ENCODE measurements around the gene MAPK4.

The MAPK4 gene

DNA sequence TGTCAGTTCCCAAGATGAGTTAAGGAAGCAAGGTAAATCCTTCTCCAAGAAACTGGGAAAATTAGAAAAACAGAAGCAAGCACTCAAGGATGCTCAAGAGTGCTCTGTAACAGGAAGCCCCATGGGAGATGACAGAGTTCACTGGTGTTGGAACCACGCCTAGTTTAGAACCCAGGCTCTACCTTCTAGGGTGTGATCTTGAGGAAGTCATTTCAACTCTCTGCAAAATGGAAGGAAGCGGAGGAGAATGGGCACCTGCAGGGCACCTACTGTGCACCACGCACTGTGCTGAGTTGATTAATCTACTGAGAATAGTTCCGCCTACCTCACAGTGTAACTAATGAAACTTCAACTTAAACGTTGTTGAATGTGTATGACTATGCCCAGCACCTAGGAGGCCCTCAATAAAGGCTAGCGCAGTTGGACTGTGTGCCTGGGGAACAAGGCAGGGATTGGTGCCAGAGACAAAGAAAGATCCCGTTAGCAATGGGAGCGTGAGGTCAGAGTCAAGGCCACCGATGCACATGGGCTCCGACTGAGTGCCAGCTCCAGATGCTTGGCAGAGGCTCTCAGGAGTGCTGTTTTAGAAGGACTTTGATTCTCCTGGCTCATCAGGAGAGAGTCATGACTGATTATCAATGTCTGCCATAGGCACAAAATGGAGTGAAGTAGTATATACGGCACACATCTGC is 93.7 kb downstream of the MAPK4 start:
- DNase-seq (ENCODE audit: low spot score), result no peak

DNA sequence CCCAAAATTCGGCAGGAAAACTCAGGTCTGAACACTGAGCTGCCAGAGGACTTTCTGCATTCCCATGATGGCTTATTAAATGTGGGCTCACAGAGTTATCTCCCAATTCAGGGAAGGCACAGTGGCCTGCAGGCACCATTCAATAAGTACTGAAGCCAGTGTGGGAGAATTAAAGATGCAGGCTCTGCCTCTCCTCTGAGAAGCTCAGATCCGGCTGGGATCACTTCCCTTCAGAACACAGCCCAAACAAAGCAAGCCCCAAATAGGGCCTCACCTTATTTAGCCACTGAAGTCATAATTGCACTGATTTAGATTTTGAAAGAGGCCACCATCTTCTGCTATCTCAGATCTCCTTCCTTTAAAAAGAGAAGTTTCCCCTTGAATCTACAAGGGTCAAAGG is 94.3 kb downstream of the MAPK4 start:
- no peak for DNase-seq (ENCODE audit: low spot score)

DNA sequence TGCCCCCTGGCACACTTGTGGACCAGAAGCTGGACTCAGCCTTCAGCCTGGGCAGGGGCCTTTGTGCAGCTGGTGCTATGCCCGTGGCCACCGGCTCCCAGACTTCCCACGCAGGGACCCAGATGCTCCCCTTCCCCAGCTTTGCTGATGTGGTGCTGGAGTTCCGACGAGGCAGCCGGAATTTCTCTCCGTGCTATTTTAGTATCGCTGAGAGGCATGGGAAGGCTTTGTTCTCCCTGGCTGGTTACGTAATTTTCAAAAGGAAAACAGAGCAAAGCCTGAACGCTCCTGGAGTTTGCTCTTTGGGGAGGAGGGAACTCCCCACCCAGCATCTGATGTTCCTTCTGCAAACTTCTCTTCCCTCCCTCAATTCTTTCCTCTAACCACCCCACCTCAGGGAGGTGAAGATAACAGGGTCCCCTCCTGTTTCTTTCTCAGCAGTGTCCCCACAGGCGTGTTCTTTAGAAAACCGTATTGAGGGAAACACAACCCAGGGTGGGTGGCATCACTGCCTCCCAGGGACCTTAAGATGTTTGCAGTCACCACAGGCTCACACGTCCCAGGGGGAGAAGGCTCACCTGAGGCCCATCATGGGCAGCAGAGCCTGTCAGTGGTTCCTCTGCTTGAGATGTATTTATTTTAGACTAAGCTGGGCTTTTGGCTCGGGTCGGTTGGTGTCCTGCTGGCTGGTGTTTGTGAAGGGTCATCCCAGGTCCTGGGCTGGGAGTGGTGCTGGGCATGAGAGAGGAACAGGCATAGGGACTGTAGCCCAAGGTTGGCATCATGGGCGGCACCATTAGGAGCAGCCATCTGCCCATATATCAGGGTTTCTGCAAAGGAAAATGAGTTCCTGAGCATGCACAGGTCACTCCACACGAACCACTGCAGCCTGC is 95.0 kb downstream of the MAPK4 start:
- DNase-seq (ENCODE audit: low spot score), result no peak

DNA sequence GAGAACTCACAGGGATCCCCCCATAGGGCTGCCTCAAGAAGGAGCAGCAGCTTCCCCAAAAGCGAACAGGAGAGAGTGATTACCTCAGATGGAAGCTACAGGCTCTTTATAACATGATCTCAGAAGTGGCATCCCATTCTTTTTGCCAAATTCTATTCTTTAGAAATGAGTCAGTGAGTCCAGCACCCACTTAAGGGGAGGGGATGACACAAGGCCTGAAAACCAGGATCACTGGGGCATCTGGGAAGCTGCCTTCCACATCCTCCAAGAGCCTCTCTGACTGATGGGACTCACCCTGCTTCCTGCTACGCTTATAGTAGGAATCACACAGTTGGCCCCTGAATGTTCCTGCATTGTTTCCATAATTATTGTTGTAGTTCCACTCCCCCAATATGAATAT is 96.5 kb downstream of the MAPK4 start:
- no peak for DNase-seq (ENCODE audit: low spot score)

DNA sequence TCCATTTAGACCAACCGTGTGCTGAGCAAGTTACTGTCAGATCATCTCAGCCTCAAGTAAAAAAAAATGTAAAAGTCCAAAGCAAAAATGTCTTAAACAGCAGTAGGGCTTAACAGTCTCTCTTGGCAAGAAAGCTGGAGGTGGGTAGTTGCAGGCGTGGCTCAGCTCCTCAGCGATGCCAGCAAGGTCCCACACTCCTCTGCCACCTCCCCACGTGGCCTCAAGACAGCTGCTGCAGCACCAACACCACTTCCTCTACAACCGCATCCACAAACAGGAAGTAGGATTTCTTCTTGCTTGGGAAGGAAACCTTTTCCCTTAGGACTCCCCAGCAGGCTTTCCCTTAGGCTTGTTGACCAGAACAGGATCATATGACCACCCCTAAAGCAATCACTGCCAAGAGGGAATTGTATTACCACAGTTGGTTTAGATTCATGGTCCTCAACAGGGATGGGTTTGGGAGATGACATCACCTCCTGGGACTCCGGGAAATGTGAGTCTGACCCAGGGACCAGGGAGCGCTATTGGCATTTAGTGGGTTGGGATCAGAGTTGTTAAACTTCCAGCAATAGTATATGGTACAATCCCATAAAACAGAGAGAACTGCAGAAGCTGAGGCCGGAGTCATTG is 97.1 kb downstream of the MAPK4 start:
- no peak for DNase-seq (ENCODE audit: low spot score)

DNA sequence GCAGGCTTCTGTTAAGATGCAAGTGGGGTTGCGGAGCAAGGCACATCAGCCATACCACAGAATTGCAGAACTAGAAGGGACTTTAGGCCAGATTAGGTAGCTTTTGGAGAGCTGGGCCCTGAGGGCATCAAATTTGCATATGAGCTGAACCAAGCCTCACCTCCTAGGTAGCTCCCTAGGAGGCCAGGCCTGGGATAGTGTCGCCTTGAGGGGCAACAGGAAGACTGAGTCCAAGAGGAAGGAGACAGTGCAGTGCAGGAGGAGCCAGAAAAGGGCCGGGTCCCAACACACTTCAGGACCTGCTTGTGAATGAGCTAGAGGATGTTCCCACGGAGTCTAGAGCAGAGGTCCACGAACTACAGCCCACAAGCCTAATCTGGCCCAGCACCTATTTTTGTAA is 98.7 kb downstream of the MAPK4 start:
- no peak for DNase-seq (ENCODE audit: low spot score)

DNA sequence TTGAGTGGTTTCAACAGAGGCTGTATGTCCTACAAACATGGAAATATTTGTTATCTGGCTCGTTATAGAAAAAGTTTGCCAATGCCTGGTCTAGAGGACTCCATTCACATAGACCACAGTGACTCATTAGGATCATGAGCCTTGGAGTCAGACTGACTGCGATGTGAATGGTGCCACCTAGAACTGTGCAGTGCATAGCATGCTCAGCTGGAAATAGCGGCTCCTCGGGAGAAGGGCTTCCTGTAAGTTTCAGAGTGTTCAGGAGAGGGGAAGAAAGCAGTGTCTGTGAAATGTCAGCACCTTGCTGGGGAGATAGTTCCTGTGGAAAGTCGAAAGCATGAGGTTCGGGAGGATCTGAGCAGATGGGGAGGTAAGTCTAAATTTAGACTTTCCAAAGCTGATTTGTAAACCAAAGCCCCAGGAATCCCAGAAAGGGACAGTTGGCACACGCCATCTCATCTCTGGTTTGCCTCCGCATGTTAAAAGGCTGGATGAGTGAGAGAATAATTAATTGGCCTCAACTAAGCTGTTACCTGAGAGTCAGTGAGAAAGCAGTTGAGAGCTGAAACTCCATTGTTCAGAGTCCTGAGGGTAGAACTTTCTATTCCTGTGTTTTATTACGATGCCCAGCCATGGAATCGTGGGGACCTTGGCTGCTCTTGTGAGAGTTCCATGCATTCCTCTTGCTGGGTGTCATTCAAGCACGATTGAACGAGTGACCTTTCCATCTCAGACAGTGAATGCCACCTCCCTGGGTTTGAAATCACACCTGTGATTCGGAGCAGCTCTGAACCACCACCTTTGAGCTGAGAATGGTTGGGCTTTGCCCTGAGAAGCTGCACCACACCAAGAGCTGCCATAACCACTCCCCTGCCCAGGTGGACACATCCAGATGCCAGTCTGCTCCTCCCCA is 99.5 kb downstream of the MAPK4 start:
- DNase-seq (ENCODE audit: low spot score), result no peak

DNA sequence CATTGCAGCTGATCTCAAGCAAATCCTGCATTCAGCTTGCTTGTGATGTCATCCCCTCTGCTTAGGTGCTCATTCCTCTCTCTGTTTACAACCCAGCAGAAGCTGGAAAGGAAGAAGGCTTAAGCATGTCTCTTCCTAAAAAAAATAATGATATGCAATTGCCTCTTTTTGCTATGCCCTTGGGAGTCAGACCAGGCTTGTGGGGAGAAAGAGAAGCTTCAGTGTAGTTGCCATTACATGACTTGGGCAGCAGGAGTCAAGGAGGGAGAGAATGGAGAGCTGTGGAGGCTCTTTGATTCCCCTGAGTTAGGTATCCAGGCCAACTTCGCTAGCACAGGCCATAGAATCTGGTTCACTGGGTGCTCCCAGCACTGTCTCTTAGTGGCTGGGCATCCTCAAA is 101.1 kb downstream of the MAPK4 start:
- no peak for DNase-seq (ENCODE audit: low spot score)

DNA sequence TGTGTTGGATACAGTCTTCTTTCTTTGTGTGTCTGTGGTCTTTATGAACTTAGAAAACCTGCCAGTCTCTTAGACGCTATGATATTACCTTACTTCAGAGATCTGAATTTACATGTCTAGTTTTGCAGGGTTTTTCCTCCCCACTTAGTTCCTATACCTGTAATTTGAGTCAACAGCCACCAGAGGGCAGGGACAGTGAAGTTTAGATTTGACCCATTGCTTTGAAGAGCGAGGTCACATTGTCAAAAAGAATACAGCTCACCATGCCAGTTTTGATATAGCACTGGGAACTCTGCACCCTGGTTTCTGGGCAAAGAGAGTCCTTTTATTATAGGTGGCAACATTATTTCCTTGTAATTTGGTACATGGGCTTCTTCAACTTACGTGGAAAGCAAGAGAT is 102.3 kb downstream of the MAPK4 start:
- DNase-seq (ENCODE audit: low spot score), result peak; percentile 40

DNA sequence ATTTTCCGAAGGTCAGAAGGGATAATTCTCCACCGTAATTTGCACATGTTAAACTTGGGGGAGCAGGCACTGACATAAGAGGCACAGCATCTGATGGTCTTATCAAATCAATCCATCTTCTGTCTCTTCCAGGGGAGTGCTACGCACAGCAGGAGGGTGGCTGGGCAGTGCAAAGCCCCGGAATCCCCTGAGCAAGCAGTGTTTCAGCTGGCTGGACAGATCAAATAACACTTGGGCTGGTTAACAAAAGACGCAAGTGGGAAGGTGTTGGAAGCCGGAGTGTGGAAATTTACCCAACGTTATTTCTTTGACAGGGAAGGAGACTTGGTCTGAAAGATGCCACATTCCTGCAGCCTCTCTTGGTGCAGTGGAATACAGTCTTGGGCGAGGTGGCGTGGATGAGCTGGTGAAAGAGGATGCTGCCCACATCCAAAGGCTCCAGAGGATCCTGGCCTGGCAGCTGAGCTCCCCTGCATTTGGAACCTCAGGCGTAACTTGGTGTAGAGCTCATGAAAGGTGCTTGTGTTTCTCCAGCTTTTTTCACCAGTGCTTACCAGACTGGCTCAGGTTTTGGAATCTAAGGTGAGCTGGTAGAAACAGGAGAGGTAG is 103.0 kb downstream of the MAPK4 start:
- DNase-seq (ENCODE audit: low spot score), result no peak

DNA sequence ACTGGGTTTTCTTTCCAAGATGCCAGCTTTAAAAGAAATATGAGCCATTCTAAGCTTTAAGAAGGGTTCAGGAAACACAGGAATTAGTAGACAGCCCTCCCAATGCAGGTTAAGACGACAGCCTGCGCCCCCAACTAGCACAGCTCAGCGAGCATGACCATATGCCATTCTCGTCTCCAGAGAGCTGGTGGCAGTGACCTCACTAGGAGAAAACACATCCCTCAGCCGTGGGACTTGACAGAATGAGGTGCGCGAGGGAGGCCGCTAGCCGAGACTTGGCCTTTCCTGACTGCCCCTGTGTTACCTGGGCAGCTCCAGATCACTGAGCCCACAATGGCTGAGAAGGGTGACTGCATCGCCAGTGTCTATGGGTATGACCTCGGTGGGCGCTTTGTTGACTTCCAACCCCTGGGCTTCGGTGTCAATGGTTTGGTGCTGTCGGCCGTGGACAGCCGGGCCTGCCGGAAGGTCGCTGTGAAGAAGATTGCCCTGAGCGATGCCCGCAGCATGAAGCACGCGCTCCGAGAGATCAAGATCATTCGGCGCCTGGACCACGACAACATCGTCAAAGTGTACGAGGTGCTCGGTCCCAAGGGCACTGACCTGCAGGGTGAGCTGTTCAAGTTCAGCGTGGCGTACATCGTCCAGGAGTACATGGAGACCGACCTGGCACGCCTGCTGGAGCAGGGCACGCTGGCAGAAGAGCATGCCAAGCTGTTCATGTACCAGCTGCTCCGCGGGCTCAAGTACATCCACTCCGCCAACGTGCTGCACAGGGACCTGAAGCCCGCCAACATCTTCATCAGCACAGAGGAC is 103.9 kb downstream of the MAPK4 start:
- no peak for DNase-seq (ENCODE audit: low spot score)

DNA sequence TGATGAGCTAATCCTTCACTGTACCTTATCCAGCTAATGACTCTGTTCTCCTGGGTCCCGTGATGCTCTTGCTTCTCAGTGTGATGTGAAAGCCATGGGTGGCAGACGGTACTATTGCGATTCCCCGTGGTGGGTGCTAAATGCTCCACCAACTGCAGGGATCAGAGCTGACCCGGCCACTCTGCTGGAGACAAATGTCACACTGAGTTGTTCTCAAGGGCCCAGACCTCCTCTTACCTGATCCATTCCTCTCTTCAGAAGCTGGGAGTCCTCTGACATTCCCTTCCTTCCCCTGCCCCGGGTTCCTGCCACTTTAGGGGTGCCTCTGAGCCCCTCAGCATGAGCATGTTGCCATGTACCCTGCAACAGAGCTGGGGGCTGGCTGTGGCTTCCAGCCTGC is 105.1 kb downstream of the MAPK4 start:
- no peak for DNase-seq (ENCODE audit: low spot score)

DNA sequence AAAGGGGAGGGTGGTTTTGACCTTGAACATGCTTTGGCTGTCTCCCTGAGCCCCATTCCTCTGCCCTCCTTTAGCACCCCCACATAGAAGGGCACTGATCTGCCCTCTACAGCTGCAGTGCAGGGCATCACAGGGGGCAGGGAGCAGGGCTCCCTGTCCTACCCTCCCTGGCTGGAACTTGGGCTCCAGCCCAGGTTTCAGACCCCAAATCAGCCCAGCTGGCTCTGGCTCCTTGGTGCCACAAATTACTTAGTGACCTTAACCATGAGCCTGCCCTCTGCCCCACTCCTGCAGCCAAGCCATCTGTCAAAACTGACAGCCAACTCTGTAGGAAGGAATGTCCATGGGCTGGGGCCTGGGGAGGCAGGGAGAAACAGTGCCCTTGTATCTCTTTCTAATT is 105.6 kb downstream of the MAPK4 start:
- no peak for DNase-seq (ENCODE audit: low spot score)

DNA sequence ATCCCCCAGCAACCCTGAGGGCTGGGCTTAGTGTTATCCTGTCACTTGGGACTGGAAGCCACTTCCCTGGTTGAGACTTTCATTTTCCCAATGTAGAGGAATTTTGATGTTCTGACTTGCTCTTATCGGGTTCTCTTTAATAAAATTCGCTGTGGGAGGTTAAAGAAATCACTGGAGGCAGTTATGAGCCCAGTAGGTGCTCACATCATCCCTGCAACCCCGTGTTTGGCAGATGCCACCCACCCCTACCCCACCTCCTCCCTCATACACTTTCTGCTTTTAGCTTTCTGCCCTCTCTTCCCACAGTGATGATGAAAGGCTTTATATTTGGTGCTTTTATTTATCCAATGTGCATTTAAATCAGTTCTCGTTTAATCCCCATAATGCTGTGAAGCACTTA is 106.6 kb downstream of the MAPK4 start:
- no peak for DNase-seq (ENCODE audit: low spot score)

DNA sequence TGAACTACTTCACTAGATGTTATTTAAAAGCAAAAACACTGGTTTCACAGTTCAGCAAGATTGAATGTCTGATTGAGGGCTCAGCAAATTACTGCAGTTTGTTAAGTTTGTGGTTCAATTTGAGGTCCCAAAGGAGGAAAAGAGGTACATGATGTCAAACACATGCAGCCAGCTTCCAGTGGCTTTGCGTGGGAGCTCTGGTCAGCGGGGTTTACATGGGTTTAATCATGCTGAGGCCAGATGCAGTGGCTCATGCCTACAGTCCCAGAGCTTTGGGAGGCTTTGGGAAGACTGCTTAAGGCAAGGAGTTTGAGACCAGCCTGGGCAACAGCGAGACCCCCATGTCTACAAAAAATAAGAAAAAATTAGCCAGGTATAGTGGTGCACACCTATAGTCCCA is 111.5 kb downstream of the MAPK4 start:
- DNase-seq (ENCODE audit: low spot score), result no peak

DNA sequence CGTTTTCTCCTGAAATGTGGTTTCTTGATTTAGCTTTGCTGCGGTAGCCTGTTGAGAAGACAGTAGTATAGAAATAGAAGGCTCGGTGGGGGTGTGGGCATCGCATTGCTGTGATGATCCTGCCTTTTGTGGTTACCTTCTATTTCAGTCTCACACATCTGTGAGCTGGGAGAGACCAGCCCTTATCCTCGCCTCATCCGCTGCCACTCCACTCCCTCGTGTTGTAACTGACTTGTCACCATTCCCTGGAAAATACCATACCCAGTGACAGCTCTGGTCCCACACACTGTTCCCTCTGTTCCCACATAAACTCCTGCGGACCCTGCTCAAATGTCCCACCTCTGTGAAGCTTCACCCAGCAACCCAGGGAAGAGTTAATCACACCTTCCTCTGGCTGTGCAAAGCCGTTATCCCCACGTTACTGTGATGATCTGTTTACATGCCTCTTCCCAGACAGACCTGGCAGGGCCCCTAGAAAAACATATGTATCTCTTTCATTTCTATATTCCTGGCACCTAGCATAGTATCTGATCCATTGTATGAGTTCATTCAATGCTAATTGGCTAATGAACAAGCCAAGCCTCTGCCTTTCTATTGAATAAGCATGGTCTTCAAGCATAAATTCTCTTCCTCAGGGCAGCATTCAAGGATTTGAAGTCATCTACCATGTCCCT is 114.6 kb downstream of the MAPK4 start:
- no peak for DNase-seq (ENCODE audit: low spot score)

DNA sequence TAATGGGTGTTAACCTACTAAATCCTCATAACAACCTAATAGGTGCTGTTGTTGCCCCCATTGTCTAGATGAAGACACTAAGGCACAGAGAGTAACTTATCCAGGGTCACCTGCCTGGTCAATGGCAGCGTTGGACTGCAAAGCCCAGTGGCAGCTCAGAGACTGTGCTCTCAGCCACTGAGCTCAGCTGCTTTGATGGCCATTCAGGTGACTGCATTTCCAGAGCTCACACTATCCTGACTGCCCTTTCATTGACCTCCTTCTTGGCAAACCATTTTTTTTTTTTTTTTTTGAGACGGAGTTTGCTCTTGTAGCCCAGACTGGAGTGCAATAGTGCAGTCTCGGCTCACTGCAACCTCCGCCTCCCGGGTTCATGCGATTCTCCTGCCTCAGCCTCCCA is 115.2 kb downstream of the MAPK4 start:
- DNase-seq (ENCODE audit: low spot score), result no peak

DNA sequence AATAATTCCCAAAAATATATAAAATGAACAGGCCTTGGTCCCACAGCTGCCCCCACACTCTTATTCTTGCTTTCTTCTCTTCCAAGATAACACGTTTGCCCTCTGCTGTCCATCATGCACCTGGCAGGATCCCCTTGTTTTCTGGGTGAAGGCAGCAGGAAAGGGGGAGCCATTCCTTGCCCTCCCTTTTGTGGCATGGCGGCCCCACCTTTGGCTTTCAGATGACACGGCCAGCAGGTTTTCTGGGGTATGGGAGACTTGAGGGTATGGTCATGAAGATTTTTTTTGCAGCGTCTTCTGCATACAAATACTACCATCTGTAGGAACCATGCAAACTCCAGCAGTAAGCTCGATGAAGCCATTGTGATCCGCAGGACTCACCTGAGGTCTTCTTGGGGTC is 118.8 kb downstream of the MAPK4 start:
- no peak for DNase-seq (ENCODE audit: low spot score)

DNA sequence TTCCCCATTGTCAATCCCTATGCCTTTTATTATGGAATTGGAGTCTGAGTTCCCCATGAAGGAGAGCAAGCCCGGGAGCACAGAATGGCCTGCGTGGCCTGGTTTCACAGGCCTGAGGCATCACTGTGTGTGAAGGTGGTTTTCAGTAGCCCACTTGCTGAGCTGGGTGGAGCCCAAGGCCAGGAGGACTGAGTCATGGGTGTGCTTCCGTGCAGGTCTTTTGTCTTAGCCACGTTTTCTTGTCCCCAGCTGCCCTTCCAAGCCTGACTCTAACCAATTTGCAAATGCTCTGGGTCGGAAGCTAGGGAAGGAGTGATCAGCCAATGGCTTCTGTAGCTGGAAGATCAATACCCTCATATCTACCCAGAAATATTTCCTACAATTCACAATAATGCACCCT is 119.2 kb downstream of the MAPK4 start:
- no peak for DNase-seq (ENCODE audit: low spot score)

DNA sequence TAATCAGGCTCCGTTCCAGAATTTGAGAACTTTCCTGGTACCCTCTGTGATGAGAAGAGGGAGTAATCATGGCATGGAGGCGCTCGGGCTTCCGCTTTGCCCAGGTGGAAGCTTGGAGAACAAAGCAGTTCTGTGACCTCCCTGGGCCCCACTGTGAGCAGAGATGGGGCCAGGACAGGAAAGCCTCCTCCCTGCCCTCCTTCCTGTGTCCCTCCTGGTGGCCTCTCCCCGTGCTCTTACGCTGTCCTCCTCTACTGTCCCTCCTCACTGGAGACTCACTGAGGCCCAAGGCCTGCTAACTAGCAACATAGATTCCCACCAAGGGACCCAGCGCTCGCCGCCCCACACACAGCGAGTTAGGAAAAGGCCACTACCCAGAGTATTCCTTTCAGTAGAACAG is 119.8 kb downstream of the MAPK4 start:
- no peak for DNase-seq (ENCODE audit: low spot score)
